Stimulated activated CD8-positive, alpha-beta memory T cell treated with anti-CD3 and anti-CD28 coated beads, Interleukin-4, amount 100 ng/mL, for 1 hour (primary cell): ENCODE results near the gene FYB1.

Source experiments
- DNase-seq, 2 donors: peaks; one replicate each; pipeline ENCODE4 v3.0.0-alpha.2; 2020; ENCODE audit warnings: low read depth in 2 of 2, low spot score in 1 of 2

FYB1 gene

GRCh38 chr5:39206630-39207321, 12.6 kb downstream of the FYB1 start:
- no peak for DNase-seq

GRCh38 chr5:39205550-39205949, 13.8 kb downstream of the FYB1 start:
- DNase-seq = no peak

GRCh38 chr5:39203951-39204350, 15.4 kb downstream of the FYB1 start:
- no peak for DNase-seq

DNA sequence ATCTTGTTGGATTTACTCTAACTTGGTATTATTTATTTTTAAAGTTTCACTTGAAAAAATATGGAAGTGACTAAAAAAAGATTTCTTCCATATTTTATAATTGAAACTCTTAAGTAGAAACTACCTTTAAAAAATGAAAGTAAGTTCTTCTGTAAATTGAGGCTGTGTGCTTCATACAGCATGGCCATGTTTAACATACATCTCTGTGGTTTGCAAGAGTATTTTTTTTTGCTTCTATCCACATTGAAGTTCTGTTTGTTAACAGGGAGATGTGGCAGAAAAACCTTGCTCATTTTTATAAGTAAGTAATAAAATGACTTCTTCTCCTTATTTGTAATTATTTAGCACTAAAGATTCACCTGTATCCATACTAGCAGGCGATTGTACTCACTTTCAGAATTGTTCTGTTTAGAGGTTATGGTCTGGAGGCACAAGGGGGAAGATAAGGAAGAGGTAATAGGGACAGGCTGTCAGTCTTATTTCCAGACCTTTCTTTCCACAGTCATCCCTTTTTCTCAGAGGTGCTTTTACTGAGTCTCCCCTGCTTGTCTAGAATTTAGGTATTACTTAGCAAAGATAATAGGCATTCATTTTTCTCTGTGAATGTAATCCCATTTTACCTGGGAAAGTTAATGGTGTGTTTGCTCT, 16.0 kb downstream of the FYB1 start:
- no peak for DNase-seq

DNA sequence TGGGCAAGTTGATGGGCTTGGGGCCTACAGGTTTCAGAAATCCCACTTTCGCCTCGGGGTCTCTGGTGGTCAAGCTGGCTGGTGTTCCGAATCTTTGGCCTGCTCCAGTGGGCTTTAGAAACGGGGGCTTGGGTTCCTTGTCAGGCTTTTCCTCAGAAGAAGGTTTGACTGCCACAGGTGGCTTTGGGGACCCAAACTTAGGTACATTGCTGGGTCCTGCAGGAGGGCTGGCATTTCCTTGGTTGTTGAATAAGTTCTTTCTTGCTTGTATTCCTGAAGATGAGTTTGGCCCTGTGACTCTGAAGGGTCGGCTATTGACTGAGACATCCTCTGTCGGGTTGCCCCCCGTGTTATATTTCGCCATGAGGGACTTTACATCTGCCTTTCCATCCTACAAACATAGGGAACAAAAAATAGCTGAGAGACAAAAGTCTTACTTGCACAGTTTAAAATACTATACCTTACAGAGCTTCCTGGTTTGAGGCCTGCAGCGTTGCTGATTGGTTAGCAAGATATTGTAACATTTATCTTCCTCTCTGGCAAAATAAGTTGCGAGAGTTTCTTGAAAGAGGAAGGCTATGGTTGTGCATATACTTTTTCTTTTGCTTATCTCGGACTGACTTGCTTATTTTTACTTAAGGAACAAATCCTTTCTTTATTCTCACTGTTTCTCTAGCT, 16.6 kb downstream of the FYB1 start:
- no peak for DNase-seq

DNA sequence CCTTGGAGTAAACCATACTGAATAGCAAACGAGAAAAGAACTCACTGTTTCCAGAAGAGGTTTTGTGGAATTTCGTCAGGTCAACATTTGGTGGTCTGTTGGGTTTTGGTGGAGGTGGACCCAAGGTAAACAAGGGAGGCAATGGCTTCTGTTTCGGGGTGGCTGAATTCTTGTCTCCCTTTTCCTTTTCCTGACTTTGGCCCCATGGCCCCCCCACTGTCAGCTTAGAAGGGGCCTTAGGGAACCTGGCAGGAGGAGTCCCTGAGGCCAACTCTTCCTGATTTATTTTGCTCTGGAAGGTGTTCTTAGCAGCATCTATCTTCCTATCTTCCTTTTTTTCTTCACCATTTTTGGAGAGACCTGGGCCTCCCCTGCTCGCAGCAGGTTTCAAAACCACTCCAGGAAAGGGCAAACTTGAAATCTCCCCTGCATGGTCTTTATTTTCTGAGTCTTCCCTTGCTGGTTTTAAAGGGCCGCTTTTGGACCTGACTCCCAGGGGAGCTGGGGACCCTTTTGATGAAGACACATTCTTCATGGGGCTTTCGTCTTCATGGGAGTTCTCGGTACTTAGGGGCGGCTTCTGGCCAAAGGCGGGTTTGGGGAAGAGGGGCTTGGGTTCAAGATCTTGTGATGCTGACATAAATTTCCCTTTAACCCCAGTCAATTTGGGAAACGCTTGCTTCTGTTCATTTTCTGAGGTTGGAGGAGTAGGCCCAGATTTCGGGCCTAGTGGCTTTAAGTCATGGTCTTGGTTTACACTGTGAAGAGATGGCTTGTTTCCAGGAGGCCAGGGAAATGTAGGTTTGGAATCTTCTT, 17.4 kb downstream of the FYB1 start:
- DNase-seq = no peak

DNA sequence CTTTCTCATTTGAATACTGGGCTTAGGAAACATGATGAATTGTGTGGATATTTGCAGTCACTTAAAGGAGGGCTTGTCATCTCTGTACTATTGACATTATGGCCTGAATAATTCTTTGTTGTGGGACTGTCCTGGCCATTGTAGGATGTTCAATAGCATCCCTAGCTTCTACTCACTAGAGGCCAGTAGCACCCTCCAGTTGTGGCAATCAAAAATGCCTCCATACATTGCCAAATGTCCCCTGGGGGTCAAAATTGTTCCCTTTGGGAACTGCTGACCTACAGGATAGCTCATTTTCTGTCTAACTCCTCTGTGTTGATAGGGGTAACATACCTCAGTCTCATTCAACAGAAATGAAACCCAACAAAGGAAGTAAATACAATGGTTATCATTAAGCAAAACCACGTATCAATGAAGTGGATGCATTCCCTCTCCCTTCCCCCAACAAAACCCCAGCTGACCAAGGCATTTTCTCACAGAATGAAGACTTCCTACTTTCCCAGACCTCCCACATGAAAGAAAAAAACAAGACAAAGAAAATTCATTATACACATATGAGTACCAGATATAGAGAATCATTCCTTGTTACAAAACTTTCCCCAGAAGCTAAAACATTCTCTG, 18.1 kb downstream of the FYB1 start:
- DNase-seq = no peak

DNA sequence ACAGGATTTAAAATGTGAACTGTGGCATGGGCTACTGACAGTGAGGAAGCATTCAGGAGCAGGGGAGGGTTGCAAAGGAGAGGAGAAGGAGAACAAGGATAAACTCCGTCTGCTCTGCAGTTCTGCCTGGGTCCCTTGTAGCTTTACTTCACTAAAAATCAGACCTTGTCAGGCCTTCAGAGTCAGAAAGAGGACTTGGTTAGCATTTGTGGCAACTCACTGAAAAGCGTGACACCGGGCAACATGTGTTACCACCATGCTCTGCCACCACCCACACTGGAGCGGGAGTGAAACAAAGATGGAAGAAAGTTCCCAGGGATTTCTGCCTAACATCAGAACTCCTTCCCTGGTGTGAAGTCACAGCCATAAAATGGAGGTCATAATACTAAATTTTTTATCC, 19.3 kb downstream of the FYB1 start:
- no peak for DNase-seq

DNA sequence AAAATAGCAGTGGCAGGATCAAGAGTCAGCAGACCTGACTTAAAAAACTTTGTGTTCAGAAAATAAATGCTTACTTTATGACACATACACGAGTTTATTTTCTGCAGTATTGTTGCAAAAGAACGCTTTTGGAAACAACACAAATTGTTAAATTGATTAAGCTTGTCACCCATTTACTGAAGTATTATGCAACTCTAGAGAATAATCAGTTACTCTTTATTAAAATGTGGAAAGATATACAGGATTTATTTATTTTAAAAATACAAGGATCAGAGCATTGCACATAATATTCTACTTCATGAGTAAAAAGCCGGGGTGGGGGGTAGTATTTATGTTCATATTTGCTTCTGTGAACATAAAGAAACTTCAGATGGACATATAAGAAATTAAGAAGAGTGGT, 20.0 kb downstream of the FYB1 start:
- DNase-seq = no peak

DNA sequence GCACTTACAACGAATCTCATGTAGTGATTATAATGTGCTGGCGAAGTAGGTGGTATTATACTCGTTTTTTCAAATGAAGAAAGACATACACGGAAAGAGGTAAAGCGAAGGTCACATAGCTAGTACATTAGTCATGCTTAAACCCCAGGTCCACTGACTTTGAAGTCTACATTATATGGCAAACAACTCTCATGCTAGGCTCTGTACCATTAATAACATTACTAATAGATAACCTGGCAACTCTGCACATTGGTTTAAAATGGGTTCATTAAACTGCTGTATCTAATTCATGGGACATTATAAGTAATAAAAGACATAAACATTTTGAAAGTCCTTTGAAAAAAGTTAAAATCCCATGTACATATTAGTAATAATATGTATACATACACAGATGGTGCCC, 21.2 kb downstream of the FYB1 start:
- no peak for DNase-seq

GRCh38 chr5:39197556-39197955, 21.8 kb downstream of the FYB1 start:
- DNase-seq = no peak

DNA sequence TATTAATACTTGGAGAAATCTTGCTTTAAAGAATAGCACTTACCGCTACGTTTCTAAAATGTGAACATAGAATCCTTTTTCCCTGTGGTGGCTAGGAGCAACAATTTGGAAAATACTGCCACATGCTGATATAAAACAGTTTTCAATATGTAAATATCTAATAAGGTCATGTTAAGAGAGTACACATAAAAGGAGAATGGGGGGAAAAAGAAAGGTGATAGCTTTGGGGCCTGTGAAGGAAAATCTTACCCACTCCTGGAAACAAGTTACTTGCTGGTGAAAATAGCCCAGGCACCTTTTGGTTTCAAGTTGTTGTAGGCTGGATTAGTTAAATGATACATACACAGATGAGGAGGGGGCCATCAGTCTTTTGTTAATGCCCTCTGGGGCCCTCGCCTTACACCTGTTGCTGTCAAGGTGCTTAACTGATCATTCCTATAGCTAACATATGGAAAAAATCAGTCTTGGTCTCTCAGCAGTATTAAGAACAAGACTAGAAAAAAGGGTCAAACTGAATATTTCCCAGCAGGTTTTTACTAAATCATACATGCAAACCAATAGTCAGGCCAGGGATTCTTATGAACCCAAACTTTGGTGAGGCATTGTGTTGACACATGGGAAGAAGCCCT, 24.1 kb downstream of the FYB1 start:
- DNase-seq = no peak

DNA sequence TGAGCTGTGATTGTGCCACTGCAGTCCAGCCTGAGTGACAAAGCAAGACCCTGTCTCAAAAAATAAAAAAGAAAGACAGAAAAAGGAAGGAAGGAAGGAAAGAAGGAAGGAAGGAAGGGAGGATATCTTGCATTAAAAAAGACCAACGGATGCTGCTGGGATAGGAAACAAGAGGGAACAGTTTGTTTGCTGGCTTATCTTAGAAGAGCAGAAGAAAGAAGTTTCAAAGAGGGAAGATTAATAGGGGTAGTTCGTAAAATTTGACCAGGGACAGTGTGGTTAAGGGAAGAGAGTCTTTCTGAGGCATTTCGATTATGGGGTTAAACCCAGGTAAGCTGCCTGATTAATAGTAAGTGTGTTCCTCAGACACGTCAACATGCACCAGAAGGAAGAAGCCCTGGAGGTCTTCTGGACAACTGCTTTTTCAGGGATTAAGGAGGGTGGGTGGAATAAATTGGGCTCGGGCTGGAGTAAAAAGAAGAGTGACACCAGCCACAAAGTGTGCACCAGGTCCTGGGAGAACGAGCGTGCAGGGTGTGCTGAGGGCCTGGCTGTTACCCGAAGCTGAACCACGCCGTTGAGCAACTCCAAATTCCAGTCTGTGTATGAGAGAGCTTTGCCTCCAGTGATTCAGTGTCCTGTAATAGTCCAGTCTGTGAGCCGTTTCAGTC, 24.8 kb downstream of the FYB1 start:
- no peak for DNase-seq

DNA sequence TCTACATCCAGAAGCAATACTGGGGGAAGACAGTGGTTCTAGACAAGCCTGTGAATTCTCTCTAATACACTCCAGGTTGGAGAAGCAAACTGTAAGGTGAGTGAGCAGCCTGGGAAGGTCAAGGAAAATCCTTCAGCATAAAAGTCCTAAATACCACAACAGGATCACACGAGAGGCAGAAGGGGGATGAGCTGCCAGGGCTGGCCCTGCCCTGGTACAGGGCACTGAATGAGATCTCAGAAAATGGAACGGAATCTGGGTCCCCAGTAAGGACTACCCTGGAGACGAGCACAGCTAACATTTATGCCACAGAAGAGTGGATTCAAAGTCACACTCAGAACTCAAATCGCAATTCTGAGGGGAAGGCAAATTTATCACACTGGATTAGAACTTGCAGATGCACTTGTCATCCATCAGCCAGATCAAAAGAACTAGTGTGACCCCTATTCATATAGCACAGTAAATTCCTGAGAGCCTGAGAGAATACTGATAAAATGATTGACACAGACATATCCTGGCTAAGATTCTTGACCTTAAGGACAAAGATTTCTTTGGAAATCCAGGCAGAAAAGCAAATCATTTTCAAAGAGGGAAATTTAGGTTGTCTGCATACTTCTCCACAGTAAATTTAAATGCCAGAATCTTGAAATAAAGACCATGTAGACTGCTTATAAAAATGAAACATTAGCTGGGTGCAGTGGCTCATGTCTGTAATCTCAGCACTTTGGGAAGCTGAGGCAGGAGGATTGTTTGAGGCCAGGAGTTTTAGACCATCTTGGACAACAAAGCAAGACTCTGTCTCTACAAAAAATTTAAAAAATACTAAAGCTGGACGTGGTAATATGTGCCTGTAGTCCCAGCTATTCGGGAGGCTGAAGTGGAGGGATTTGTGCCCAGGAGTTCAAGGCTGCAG, 25.6 kb downstream of the FYB1 start:
- no peak for DNase-seq

GRCh38 chr5:39192450-39193160, 26.8 kb downstream of the FYB1 start:
- no peak for DNase-seq

- DNase-seq = no peak
These were observed 28.1 kb downstream of the FYB1 start for GRCh38 chr5:39191216-39191615.

DNA sequence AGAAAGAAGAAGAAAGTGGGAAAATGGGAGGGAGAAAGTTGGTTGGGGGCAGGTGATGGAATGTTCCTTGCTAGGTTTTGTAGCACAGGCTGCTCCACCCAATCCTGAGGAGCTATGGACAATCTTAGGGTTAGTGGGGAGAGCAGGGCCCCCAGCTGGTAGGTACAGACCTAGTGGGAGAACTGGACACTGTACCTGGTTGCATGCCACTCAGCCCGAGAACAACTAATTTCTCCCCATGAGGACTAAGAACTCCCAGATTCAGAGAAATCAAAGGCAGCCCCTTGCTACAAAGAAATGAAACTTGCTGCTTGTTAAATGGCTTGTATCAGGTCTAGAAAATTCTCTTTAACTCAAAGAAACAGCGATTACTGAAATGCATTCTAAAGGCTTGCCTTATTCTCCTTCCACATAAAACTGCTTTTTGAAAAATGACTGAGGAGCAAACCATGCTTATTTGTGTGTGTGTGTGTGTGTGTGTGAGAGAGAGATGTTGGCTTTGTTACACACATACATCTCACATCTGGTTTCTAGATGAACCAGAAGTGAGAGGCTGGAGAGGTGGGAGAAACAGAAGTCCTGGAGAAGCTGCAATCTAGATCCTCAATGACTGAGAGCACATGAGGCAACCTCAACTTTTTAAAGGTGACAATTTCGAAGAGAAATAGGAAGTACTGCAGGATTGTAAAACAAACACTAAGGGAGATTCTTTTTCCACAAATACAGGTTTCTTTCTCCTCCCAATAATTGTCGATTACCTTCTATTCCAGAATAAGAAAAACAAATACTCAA, 28.9 kb downstream of the FYB1 start:
- DNase-seq = no peak
